ENCODE results near the gene KCNQ1.

GRCh38 chr11:2451336-2451735, 6.5 kb downstream of the KCNQ1 start:
- no peak for TF ChIP-seq CTCF (IDR thresholded peaks at IDR 0.05)
- TF ChIP-seq POLR2A (IDR thresholded peaks at IDR 0.05) = no peak
- TF ChIP-seq POLR2AphosphoS5 (IDR thresholded peaks at IDR 0.05; ENCODE audit: insufficient read depth in 1 of 2, low read depth in 1 of 2) = no peak
